Mucosa of descending colon (tissue), 3 donors: Measurements from ENCODE around the gene LASP1. TPM values are rescaled to one million over a fixed set of nuclear protein-coding genes. Genes with fewer than 3 reads are reported as not detected.
A peak's percentile ranks its signal among the peaks of the same experiment; 100 is the strongest.

Source experiments
- ATAC-seq: fragments of 200-7000 bp; cut with Tn5 transposase; one replicate; pipeline ENCODE4 v1.9.1; 2020; ENCODE audit warnings: mild to moderate bottlenecking, moderate library complexity
- DNase-seq, 3 donors: peaks; one replicate each; pipeline ENCODE4 v3.0.0-alpha.2; 2020
- H3K36me3 ChIP-seq: fragments of 200-600 bp; one replicate; pipeline ENCODE4 v1.8.0; 2021; ENCODE audit warnings: low read depth, mild to moderate bottlenecking
- H3K4me1 ChIP-seq: fragments of 200-600 bp; one replicate; pipeline ENCODE4 v1.8.0; 2021; ENCODE audit warnings: low read depth, mild to moderate bottlenecking
- H3K4me3 ChIP-seq: fragments of 200-600 bp; one replicate; pipeline ENCODE4 v1.8.0; 2021; ENCODE audit warnings: mild to moderate bottlenecking
- H3K9me3 ChIP-seq: fragments of 200-600 bp; one replicate; pipeline ENCODE4 v1.8.0; 2021; ENCODE audit warnings: mild to moderate bottlenecking
- intact Hi-C, 2 donors: fragments of 100-400 bp; cut with DNase I in 1 of 2; cut with micrococcal nuclease in 1 of 2; formaldehyde crosslinking; loops; one replicate each; pipeline versions ENCODE4 v1.11.0 to v1.11.1; 2022; cut with DNase I, micrococcal nuclease
- total RNA-seq, 3 donors: library from RNA; stranded (reverse); fragmentation: NEBNext Ultra II Directional in 2 of 3; extraction: Animal tissue kit (Norgen Biotek cat#: 25700) in 2 of 3; gene quantifications; one replicate each; pipeline versions ENCODE4 v1.2.1 to v1.2.4, GENCODE V29; 2021 to 2023
- TF ChIP-seq, protein P1 (sequence below): fragments of 200-600 bp; IDR thresholded peaks from one replicate; pipeline ENCODE4 v1.8.0; 2022; ENCODE audit warnings: antibody characterized with exemption, mild to moderate bottlenecking
- donor health status: DM: no; HTN: no; CAD: no; lungs with moderate emphysema.
- donor health status: DM: no; HTN: no; CAD: no.
- donor health status: DM: no; HTN: yes; CAD: no.

The LASP1 gene
- total RNA-seq, 3 donors from 2014 or later = 163 to 286 (median 276) TPM

DNA sequence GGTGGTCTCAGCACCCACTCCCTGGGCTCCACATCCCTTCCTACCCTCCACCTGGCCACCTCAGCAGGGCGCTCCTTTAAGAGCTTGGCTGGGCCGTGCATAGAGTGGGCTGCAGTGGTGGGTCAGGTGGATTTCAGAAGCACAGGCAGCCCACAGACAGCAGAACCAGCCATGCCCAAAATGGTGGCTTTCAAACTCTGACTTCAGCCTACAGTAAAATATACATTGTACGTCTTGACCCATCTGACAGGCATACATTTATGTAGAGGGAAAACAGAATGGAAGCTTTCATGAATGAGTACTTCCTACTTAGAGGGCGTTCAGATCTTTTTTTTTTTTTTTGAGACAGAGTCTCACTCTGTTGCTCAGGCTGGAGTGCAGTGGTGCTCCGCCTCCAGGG, 29.6 kb downstream of the LASP1 start:
- Histone ChIP-seq H3K4me1 (peaks cover 34% of the 10 kb centered on the region), H3K9me3 (no peaks in the 10 kb centered on the region), H3K36me3 (peaks cover 4% of the 10 kb centered on the region), H3K4me3 (no peak overlapping the region)
- DNase-seq (no peak), ATAC-seq (no peak)
- TF ChIP-seq, protein P1, sequence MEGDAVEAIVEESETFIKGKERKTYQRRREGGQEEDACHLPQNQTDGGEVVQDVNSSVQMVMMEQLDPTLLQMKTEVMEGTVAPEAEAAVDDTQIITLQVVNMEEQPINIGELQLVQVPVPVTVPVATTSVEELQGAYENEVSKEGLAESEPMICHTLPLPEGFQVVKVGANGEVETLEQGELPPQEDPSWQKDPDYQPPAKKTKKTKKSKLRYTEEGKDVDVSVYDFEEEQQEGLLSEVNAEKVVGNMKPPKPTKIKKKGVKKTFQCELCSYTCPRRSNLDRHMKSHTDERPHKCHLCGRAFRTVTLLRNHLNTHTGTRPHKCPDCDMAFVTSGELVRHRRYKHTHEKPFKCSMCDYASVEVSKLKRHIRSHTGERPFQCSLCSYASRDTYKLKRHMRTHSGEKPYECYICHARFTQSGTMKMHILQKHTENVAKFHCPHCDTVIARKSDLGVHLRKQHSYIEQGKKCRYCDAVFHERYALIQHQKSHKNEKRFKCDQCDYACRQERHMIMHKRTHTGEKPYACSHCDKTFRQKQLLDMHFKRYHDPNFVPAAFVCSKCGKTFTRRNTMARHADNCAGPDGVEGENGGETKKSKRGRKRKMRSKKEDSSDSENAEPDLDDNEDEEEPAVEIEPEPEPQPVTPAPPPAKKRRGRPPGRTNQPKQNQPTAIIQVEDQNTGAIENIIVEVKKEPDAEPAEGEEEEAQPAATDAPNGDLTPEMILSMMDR = no peak
- intact Hi-C loops = no loop called here

DNA sequence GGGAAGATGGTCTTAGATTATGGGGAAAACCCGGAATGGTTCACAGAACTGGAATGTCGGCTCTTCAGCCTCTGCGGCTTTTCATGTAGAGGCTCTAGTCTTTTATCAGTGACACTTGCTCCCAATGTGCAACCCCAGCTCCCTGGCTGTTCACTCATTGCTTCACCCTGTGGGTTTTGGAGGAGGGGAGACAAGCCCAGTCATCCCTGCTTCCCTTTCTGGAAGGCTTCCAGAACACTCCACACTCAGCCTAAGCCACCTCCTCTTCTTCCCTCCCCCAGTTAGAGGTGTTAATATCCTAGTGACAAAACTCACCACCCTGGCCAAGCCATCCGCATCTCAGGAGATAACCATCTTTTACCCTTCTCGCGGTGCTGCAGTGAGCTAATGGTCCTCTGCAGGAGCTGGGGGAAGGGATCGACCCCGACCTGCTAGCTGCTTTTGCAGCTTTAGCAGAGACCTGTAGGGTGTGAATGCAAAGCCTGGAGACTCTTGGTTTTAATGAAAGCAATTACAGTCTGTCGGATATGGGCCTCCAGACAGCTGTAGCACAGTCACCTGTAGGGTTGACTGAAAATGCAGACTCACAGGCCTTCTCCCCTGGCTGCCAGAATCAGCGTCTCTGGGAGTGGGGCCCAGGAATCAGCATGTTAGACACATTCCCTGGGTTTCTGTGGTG, 31.3 kb downstream of the LASP1 start:
- no peaks in the 10 kb centered on the region for H3K9me3 ChIP-seq
- TF ChIP-seq, protein P1 = no peak
- peaks cover 4% of the 10 kb centered on the region for H3K36me3 ChIP-seq
- DNase-seq (no peak), ATAC-seq (no peak)
- peaks cover 34% of the 10 kb centered on the region for H3K4me1 ChIP-seq
- H3K4me3 ChIP-seq = no peak overlapping the region
- intact Hi-C loops = no loop called here

DNA sequence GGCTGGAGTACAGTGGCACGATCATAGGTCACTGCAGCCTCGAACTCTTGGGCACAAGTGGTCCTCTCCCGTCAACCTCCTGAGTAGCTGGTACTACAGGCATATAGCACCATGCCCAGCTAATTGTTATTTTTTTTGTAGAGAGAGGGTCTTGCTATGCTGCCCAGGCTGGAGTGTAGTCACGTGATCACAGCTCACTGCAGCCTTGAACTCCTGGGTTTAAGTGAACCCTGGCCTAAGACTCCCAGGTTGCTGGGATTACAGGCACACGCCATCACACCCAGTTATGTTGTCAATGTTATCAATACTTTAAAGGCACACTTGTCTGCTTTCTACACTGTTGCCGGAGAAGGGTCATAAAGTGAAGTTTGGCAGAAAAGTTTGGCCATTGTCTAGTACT, 33.5 kb downstream of the LASP1 start:
- no peak for ATAC-seq
- intact Hi-C loops = no loop called here
- Histone ChIP-seq H3K36me3 (peaks cover under 1% of the 10 kb centered on the region), H3K4me1 (peaks cover 13% of the 10 kb centered on the region), H3K9me3 (no peaks in the 10 kb centered on the region), H3K4me3 (no peak overlapping the region)
- TF ChIP-seq, protein P1 = no peak
- DNase-seq = no peak

DNA sequence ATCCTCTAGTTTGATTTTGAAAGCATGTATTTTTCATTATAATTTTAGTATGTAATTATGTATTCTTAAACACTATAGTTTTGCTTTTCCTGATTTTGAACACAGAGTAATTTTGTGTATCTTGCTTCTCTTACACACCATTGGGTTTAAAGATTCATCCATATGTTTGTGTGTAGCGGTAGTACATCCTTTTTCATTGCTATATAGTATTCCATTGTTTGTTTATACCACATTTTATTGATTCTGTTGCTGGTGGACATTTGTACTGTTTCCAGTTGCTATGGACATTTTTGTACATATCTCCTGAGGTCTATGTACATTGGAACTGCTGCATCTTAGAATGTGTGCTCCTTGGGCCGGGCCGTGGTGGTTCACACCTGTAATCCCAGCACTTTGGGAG, 35.0 kb downstream of the LASP1 start:
- no peak for DNase-seq
- H3K9me3 ChIP-seq = no peaks in the 10 kb centered on the region
- intact Hi-C loops = no loop called here
- TF ChIP-seq, protein P1 = no peak
- ATAC-seq = no peak
- peaks cover 6% of the 10 kb centered on the region for H3K4me1 ChIP-seq
- no peak overlapping the region for H3K4me3 ChIP-seq
- H3K36me3 ChIP-seq = no peaks in the 10 kb centered on the region

DNA sequence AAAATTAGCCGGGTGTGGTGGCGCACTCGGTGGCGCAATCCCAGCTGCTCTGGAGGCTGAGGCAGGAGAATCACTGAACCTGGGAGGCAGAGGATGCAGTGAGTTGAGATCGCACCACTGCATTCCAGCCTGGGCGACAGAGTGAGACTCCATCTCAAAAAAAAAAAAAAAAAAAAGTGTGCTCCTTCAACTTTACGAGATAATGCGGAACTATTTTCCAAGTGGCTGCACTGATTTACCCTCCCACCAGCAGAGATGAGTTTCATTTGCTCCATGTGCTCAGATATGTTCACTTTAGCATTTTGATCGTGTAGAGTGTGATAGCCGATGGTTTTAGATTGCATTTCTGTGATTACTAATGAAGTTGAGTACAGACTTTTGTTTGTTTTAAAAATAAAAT, 35.5 kb downstream of the LASP1 start:
- intact Hi-C loops = no loop called here

More for the DNA sequence above, 35.5 kb downstream of the LASP1 start:
- TF ChIP-seq, protein P1 = no peak
- no peaks in the 10 kb centered on the region for H3K9me3 ChIP-seq
- peak in 1 of 3 donors; percentile 13 for DNase-seq
- ATAC-seq = no peak
- H3K4me3 ChIP-seq = no peak overlapping the region
- peaks cover 6% of the 10 kb centered on the region for H3K4me1 ChIP-seq
- H3K36me3 ChIP-seq = no peaks in the 10 kb centered on the region
